Measurements from ENCODE around the gene LCE1B.

Gene LCE1B

DNA sequence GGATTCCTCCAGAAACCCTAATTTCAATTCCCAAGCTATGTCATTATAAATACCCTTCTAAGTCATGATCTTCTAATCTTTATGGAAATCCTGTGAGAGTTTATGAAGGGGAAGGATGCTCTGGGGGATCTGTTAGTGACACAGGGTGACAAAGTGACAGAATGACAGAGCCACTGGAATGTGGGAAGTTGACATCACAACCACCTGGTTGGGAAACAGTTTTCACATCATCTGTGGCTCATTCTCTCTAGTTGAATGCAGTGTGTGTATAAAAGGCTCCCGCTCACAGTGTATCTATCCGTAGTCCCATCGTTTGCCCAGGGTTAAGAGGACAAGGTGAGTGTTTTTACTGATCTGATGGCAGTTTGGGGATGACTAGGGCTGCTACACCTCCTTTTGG is 47.9 kb downstream of the LCE1B start, which contains the start of gene LCE7A:
Gene LCE7A (plus strand): TSS at position 301 of the 400 bp plus-strand sequence. CDS start 702 bp downstream, outside the sequence.
- FAIRE-seq (no peak), DNase-seq (ENCODE audit: insufficient read length, low spot score) (no peak)

DNA sequence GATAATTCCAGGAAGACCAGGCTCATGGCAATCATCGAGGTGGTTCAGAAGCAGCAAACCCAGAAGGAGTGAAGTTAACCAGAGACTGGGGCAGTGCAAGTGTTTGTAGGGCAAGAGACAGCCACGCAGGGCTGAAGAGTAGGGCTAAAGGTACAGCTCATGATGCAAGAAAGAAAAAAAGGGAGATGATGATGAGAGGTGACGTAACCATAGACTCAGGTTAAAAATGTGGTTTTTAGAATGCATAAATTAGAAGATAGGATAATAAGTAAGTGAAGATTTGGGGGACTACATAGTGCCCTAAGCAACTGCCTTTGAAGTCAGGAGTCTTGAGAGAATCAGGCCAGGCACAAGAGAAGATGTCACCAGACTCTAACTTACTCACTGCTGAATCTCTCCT is 48.4 kb downstream of the LCE1B start:
- DNase-seq (ENCODE audit: insufficient read length, low spot score) (no peak), FAIRE-seq (no peak)

DNA sequence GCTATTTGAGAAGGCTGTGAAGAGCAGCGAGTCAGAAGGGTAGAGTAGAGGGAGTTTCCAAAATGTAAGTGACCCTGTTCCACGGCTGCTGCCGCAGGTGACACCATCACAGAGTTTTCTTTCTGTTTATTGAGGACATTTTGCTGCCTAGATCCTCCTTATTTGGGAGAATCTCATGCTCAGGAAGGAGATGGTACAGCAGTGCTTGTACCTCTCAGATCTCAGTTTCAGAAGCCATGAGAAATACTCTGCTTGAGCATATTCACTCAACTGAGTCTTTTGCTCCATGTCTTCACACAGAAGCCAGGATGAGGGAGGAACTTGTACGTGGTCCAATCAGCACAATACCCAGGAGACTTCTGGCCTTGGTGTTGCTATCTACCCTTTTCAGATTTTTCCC is 49.6 kb downstream of the LCE1B start:
- no peak for FAIRE-seq

More for the DNA sequence above, 49.6 kb downstream of the LCE1B start:
- no peak for DNase-seq (ENCODE audit: insufficient read length, low spot score)

Measured in HTR-8/SVneo (cell line).